CD14-positive monocyte (primary cell): ENCODE measurements around the gene MIA. TPM values are rescaled to one million over a fixed set of nuclear protein-coding genes. Genes with fewer than 3 reads are reported as not detected.

ENCODE experiments used
- DNase-seq, 3 donors: peaks; one replicate each; pipeline ENCODE4 v3.0.0-alpha.2; 2011 to 2022
- H2AFZ ChIP-seq: 2 replicates; pipeline ENCODE4 v1.6.0; 2012; ENCODE audit warnings: mild to moderate bottlenecking, low read depth, low read length, inconsistent platforms; ENCODE audit not compliant: insufficient read depth, poor library complexity, severe bottlenecking
- H3K27ac ChIP-seq, 2 donors: 1 replicate in 1 of 2; 2 replicates in 1 of 2; pipeline ENCODE4 v1.5.1; 2012 to 2013; ENCODE audit warnings: low read length in 2 of 2, control low read depth in 1 of 2, inconsistent platforms in 1 of 2, low read depth in 1 of 2, mild to moderate bottlenecking in 1 of 2
- H3K27me3 ChIP-seq, 2 donors: one replicate each; pipeline versions ENCODE4 v1.6.0 to v1.6.1; 2011 to 2013; ENCODE audit warnings: low read length in 2 of 2; ENCODE audit not compliant: control insufficient read depth in 2 of 2, insufficient read depth in 2 of 2
- H3K36me3 ChIP-seq, 2 donors: replicated peaks in 1 of 2; 1 replicate in 1 of 2; 2 replicates in 1 of 2; pipeline versions ENCODE4 v1.5.1 to v1.6.1; 2012 to 2013; ENCODE audit warnings: low read length in 2 of 2, control low read depth in 1 of 2, inconsistent platforms in 1 of 2, mild to moderate bottlenecking in 1 of 2; ENCODE audit not compliant: insufficient read depth in 2 of 2, control insufficient read depth in 1 of 2
- H3K4me1 ChIP-seq, 2 donors: 1 replicate in 1 of 2; 2 replicates in 1 of 2; pipeline versions ENCODE4 v1.5.1 to v1.6.1; 2012 to 2013; ENCODE audit warnings: low read length in 2 of 2, control low read depth in 1 of 2, inconsistent platforms in 1 of 2, mild to moderate bottlenecking in 1 of 2, moderate library complexity in 1 of 2; ENCODE audit not compliant: insufficient read depth in 2 of 2, control insufficient read depth in 1 of 2
- H3K4me2 ChIP-seq: replicated peaks from 2 replicates; pipeline ENCODE3; 2012; ENCODE audit warnings: low read length, moderate library complexity, mild to moderate bottlenecking; ENCODE audit not compliant: poor library complexity, severe bottlenecking; ENCODE audit errors: extremely low read depth
- H3K4me3 ChIP-seq, 3 experiments: fragments of 200-600 bp in 1 of 3; sonication (generic) in 1 of 3; replicated peaks in 1 of 3; 1 replicate in 2 of 3; 2 replicates in 1 of 3; pipeline ENCODE4 v1.5.1; 2011 to 2013; ENCODE audit warnings: low read length in 3 of 3, mild to moderate bottlenecking in 3 of 3, control low read depth in 2 of 3, low read depth in 2 of 3, inconsistent platforms in 1 of 3, moderate library complexity in 1 of 3
- H3K79me2 ChIP-seq: 2 replicates; pipeline ENCODE4 v1.6.0; 2012; ENCODE audit warnings: mild to moderate bottlenecking, control low read depth, inconsistent platforms, low read length, moderate library complexity; ENCODE audit not compliant: insufficient read depth
- H3K9ac ChIP-seq: 2 replicates; pipeline ENCODE4 v1.6.0; 2017; ENCODE audit warnings: low read length, mild to moderate bottlenecking; ENCODE audit not compliant: insufficient read depth, poor library complexity, severe bottlenecking
- H3K9me3 ChIP-seq, 2 donors: replicated peaks in 1 of 2; 1 replicate in 1 of 2; 2 replicates in 1 of 2; pipeline versions ENCODE4 v1.5.1 to v1.6.1; 2012 to 2013; ENCODE audit warnings: low read length in 2 of 2, control low read depth in 1 of 2; ENCODE audit not compliant: control insufficient read depth in 1 of 2, insufficient read depth in 1 of 2
- H4K20me1 ChIP-seq: 2 replicates; pipeline ENCODE4 v1.6.0; 2012; ENCODE audit warnings: mild to moderate bottlenecking, low read length, control low read depth, moderate library complexity; ENCODE audit not compliant: insufficient read depth
- H3K27ac Mint-ChIP-seq, 7 donors: one replicate each; pipeline ENCODE4 v1.8.0; 2020; ENCODE audit warnings: mild to moderate bottlenecking in 7 of 7, mixed read lengths in 7 of 7, moderate library complexity in 6 of 7, inconsistent platforms in 2 of 7
- H3K27me3 Mint-ChIP-seq, 3 donors: one replicate each; pipeline ENCODE4 v1.8.0; 2021 to 2022; ENCODE audit warnings: low read depth in 3 of 3, mild to moderate bottlenecking in 3 of 3, mixed read lengths in 3 of 3, moderate library complexity in 3 of 3, inconsistent platforms in 1 of 3
- H3K36me3 Mint-ChIP-seq, 2 donors: one replicate each; pipeline ENCODE4 v1.8.0; 2020; ENCODE audit warnings: mixed read lengths in 2 of 2, inconsistent platforms in 1 of 2, mild to moderate bottlenecking in 1 of 2
- H3K4me1 Mint-ChIP-seq: one replicate; pipeline ENCODE4 v1.8.0; 2020; ENCODE audit warnings: mild to moderate bottlenecking, mixed read lengths
- H3K4me3 Mint-ChIP-seq, 2 donors: one replicate each; pipeline ENCODE4 v1.8.0; 2020; ENCODE audit warnings: mild to moderate bottlenecking in 2 of 2, mixed read lengths in 2 of 2, moderate library complexity in 1 of 2
- H3K9me3 Mint-ChIP-seq, 7 donors: one replicate each; pipeline ENCODE4 v1.8.0; 2020 to 2022; ENCODE audit warnings: mixed read lengths in 7 of 7, mild to moderate bottlenecking in 6 of 7, moderate library complexity in 6 of 7, inconsistent platforms in 2 of 7
- CTCF ChIP-seq: fragments of 200-600 bp; IDR thresholded peaks from one replicate; pipeline ENCODE4 v1.8.0; 2022; ENCODE audit warnings: antibody characterized with exemption, mild to moderate bottlenecking
- WGBS: methylation state at CpG from one replicate; pipeline ENCODE4 v1.1.5; 2013; ENCODE audit warnings: missing lambda C conversion rate; ENCODE audit not compliant: insufficient coverage; 5-methylcytosine and 5-hydroxymethylcytosine counted together
- intact Hi-C, 2 donors: fragments of 100-400 bp; cut with micrococcal nuclease; formaldehyde crosslinking; loops; one replicate each; pipeline versions ENCODE4 v1.15.0 to v1.15.1; 2023
- polyA plus RNA-seq, 3 donors: library from polyadenylated mRNA; depleted of rRNA in 1 of 3; unstranded in 2 of 3; stranded (reverse) in 1 of 3; fragments of 300-500 nt in 2 of 3; fragments of >200 nt in 1 of 3; fragmentation: Illumina TruSeq in 2 of 3; gene quantifications; 1 replicate in 2 of 3; 2 replicates in 1 of 3; pipeline ENCODE4 v1.2.3, GENCODE V29; 2012 to 2021

Gene MIA
- polyA plus RNA-seq, 3 donors, result 0.47 TPM; not detected in 2

GRCh38 chr19:40808497-40808896, 33.2 kb downstream of the MIA start:
- 95% methylated on average over 5 of the region's 5 CpGs for WGBS

More at GRCh38 chr19:40808497-40808896, 33.2 kb downstream of the MIA start:
- no peak overlapping the region for H3K4me3 ChIP-seq
- no peak overlapping the region for H3K9ac ChIP-seq
- peaks cover 38 to 56% of the 10 kb centered on the region in 2 donors for H3K36me3 ChIP-seq
- no peaks in the 10 kb centered on the region for H3K9me3 ChIP-seq
- H3K79me2 ChIP-seq, result peaks cover 50% of the 10 kb centered on the region
- no peak for TF ChIP-seq CTCF
- H3K27me3 ChIP-seq, result no peaks in the 10 kb centered on the region
- Mint-ChIP-seq H3K4me3 (no peak overlapping the region), H3K27me3 (peaks cover 2 to 11% (median 8%) of the 10 kb centered on the region in 3 donors), H3K27ac (no peak overlapping the region), H3K4me1 (peaks cover 77% of the 10 kb centered on the region), H3K9me3 (peaks cover 0 to 1% (median 0%) of the 10 kb centered on the region in 7 donors), H3K36me3 (peaks cover 41 to 57% of the 10 kb centered on the region in 2 donors)
- H3K4me2 ChIP-seq, result no peak overlapping the region
- H3K4me1 ChIP-seq, result peaks cover 48 to 60% of the 10 kb centered on the region in 2 donors
- DNase-seq, result no peak
- H3K27ac ChIP-seq, result no peak overlapping the region
- intact Hi-C loops, result loop anchor here in 1 of 2 donors (10.0 kb wide), 1 partner anchor 54 kb away; the partner anchor contains the start of genes ACTMAP and SNRPA
- peaks cover 66% of the 10 kb centered on the region for H4K20me1 ChIP-seq
- no peak overlapping the region for H2AFZ ChIP-seq
